Cardiac septum (tissue), 1 donor: ENCODE results near the gene COX6A1. TPM values are rescaled to one million over a fixed set of nuclear protein-coding genes. Genes with fewer than 3 reads are reported as not detected.

ENCODE experiments used
- DNase-seq: peaks from one replicate; pipeline ENCODE4 v3.0.0-alpha.2; 2020; ENCODE audit warnings: low spot score
- intact Hi-C: fragments of 100-400 bp; cut with DNase I; formaldehyde crosslinking; loops from one replicate; pipeline ENCODE4 v1.14.0; 2022
- total RNA-seq: library from RNA; stranded (reverse); fragmentation: NEBNext Ultra II Directional; extraction: Animal tissue kit (Norgen Biotek cat#: 25700); gene quantifications from one replicate; pipeline ENCODE4 v1.2.1, GENCODE V29; 2021
- donor health status: DM: no; HTN: no; CAD: no.

COX6A1 gene
- total RNA-seq, 1 donor from 2014 or later = 232 TPM

- intact Hi-C loops = no loop called here
- DNase-seq = no peak
Measured at GRCh38 chr12:120463712-120464111, 25.8 kb downstream of the COX6A1 start.

- no peak for DNase-seq
- intact Hi-C loops = no loop called here
Measured at GRCh38 chr12:120465756-120466155, 27.8 kb downstream of the COX6A1 start.

GRCh38 chr12:120466560-120467315 lies 28.8 kb downstream of the COX6A1 start:
- intact Hi-C loops = no loop called here
- DNase-seq = no peak

- no peak for DNase-seq
- intact Hi-C loops = no loop called here
Measured at GRCh38 chr12:120467439-120467838, 29.5 kb downstream of the COX6A1 start.

GRCh38 chr12:120468325-120468820 lies 30.5 kb downstream of the COX6A1 start:
- DNase-seq = no peak
- intact Hi-C loops = no loop called here

- intact Hi-C loops = loop anchor here (1.0 kb wide), 1 partner anchor 27 kb away; the partner anchor contains the start of gene DYNLL1
- DNase-seq = no peak
Measured at GRCh38 chr12:120468821-120469449, 31.0 kb downstream of the COX6A1 start.

GRCh38 chr12:120469450-120470149 lies 31.7 kb downstream of the COX6A1 start, which contains the start of gene SRSF9:
TSS of gene SRSF9 (minus strand) at chr12:120469748. CDS start at chr12:120469609, 139 bp downstream.
- peak; percentile 98 for DNase-seq
- intact Hi-C loops = loop anchor here (1.0 kb wide), 1 partner anchor 27 kb away; the partner anchor contains the start of gene DYNLL1

GRCh38 chr12:120470150-120470784 lies 32.4 kb downstream of the COX6A1 start:
- intact Hi-C loops = no loop called here
- DNase-seq = no peak

- intact Hi-C loops = no loop called here
- DNase-seq = no peak
Measured at GRCh38 chr12:120472521-120472920, 34.6 kb downstream of the COX6A1 start.

- no peak for DNase-seq
- intact Hi-C loops = no loop called here
Measured at GRCh38 chr12:120473807-120474615, 36.1 kb downstream of the COX6A1 start.

- intact Hi-C loops = no loop called here
- no peak for DNase-seq
Measured at GRCh38 chr12:120474616-120474960, 36.7 kb downstream of the COX6A1 start.

GRCh38 chr12:120475643-120476042 lies 37.7 kb downstream of the COX6A1 start:
- intact Hi-C loops = no loop called here
- no peak for DNase-seq

GRCh38 chr12:120479458-120479857 lies 41.5 kb downstream of the COX6A1 start:
- intact Hi-C loops = no loop called here
- no peak for DNase-seq

GRCh38 chr12:120480211-120480610 lies 42.3 kb downstream of the COX6A1 start:
- intact Hi-C loops = no loop called here

GRCh38 chr12:120481022-120481767 lies 43.3 kb downstream of the COX6A1 start:
- intact Hi-C loops = no loop called here
- no peak for DNase-seq

More at GRCh38 chr12:120480211-120480610, 42.3 kb downstream of the COX6A1 start:
- no peak for DNase-seq

GRCh38 chr12:120483621-120484020 lies 45.7 kb downstream of the COX6A1 start:
- DNase-seq = no peak
- intact Hi-C loops = no loop called here

GRCh38 chr12:120485961-120486881 lies 48.3 kb downstream of the COX6A1 start:
- intact Hi-C loops = no loop called here

More at GRCh38 chr12:120485961-120486881, 48.3 kb downstream of the COX6A1 start:
- no peak for DNase-seq
